22Rv1 (cell line): ENCODE data around the gene IRX2.

Experiments
- H3K27ac ChIP-seq: fragments of 450-650 bp; 2 replicates; pipeline ENCODE4 v1.5.1; 2017
- ZFX ChIP-seq: fragments of 450-650 bp; IDR thresholded peaks from 2 replicates; pipeline ENCODE4 v1.6.1; 2017; ENCODE audit warnings: antibody characterized with exemption, borderline replicate concordance
- TF ChIP-seq, protein P1 (sequence below): fragments of 450-650 bp; IDR thresholded peaks from 2 replicates; pipeline ENCODE4 v1.5.1; 2017; ENCODE audit warnings: mild to moderate bottlenecking

The IRX2 gene

DNA sequence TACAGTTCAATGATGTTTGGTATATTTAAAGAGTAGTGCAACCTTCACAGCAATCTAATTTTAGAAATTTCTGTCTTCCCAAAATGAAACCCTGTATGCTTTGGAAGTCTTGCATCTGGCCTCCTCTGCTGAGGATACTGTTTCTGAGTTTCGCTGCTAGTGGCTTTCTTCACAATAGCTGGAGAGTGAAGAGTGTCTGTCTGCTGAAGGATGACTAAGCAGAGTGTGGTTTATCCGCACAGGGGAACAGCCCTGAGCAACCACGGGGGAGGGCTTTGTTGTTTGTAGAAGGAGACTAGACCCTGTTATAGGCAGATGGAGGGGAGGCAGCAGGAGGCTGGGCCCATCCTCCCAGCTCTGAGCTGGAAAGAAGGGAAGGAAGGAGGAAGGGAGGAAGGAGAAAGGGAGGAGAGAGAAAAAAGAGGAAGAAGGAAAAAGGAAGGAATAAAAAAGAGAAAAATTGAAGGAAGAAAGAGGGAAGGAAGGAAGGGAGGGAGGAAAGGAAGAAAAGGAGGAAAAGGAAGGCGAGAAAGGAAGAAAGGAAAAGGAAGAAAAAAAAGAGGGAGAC is 10.5 kb upstream of the IRX2 start:
- TF ChIP-seq, protein P1, sequence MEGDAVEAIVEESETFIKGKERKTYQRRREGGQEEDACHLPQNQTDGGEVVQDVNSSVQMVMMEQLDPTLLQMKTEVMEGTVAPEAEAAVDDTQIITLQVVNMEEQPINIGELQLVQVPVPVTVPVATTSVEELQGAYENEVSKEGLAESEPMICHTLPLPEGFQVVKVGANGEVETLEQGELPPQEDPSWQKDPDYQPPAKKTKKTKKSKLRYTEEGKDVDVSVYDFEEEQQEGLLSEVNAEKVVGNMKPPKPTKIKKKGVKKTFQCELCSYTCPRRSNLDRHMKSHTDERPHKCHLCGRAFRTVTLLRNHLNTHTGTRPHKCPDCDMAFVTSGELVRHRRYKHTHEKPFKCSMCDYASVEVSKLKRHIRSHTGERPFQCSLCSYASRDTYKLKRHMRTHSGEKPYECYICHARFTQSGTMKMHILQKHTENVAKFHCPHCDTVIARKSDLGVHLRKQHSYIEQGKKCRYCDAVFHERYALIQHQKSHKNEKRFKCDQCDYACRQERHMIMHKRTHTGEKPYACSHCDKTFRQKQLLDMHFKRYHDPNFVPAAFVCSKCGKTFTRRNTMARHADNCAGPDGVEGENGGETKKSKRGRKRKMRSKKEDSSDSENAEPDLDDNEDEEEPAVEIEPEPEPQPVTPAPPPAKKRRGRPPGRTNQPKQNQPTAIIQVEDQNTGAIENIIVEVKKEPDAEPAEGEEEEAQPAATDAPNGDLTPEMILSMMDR: no peak
- TF ChIP-seq ZFX: no peak
- no peak overlapping the region for H3K27ac ChIP-seq

DNA sequence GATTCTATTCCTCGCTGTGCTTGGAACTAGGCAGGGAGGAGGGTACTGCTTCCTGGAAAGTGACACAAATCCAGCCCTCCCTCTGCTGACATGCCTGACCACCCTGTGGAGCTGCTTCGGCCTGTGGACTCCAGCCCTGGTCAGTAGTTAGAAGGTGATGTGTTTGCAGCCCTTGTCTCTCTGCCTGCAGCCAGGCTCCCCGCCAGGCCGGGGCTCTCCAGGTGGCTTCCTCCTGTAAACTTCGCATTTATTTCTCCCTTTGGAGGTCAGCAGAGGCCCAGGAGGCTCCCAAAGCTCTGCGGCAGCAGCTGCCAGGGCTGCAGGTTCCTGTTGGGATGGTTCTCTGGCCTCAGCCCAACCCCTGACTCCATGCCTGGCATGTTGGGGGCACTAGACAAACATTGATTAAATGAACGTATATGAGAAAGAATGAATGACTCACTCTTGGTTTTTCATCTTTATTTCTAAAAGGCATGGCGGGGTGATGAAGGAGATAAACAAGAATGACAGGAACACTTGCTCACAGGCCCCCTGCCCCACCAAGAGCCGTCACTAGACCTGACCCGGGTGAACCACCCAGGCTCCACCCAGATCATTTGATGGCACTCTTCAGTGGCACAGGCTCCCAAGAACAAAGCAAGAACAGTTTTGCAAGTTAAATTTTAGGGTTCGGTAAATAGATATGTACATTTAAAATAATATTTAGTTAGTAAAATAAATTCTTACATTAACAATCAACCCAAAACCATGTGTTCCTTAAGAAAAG is 8.4 kb upstream of the IRX2 start:
- no peak overlapping the region for H3K27ac ChIP-seq
- TF ChIP-seq, protein P1: no peak
- TF ChIP-seq ZFX: no peak

DNA sequence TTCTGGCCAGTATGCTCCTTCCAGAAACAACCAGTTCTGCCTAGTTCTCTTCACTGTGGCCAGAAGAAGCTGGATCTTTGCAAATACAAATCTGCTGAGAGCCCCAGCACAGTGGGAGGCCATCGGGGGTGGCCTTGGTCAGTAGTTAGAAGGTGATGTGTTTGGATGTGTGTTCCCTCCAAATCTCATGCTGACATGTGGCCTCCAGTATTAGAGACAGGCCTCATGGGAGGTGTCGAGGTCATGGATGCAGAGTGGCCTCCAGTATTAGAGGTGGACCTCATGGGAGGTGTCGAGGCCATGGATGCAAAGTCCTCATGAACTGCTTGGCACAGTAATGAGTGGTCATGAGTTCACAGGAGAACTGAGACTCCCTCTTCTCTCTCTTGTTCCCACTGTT is 7.6 kb upstream of the IRX2 start:
- H3K27ac ChIP-seq: no peak overlapping the region
- TF ChIP-seq, protein P1: no peak
- no peak for TF ChIP-seq ZFX

DNA sequence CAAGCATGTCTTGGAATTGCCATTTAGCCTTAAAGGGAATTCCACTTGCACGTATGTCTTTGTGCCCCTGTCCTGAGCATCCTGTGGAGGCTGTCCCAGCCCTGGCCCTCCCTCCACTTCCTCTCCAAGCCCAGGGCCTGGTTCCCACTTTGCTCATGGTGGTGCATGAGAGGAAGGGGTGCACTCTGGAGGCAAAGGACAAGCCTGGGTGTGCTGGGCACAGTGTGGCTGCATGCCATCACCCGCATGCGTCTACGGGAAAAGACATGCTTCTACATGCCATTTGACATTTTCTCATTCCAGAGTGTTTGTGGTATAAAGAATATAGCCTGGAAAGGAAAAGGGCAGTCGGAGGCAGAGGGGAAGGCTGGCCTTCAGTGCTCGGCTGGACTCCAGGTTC is 7.2 kb upstream of the IRX2 start:
- H3K27ac ChIP-seq: no peak overlapping the region
- no peak for TF ChIP-seq ZFX
- TF ChIP-seq, protein P1: no peak

DNA sequence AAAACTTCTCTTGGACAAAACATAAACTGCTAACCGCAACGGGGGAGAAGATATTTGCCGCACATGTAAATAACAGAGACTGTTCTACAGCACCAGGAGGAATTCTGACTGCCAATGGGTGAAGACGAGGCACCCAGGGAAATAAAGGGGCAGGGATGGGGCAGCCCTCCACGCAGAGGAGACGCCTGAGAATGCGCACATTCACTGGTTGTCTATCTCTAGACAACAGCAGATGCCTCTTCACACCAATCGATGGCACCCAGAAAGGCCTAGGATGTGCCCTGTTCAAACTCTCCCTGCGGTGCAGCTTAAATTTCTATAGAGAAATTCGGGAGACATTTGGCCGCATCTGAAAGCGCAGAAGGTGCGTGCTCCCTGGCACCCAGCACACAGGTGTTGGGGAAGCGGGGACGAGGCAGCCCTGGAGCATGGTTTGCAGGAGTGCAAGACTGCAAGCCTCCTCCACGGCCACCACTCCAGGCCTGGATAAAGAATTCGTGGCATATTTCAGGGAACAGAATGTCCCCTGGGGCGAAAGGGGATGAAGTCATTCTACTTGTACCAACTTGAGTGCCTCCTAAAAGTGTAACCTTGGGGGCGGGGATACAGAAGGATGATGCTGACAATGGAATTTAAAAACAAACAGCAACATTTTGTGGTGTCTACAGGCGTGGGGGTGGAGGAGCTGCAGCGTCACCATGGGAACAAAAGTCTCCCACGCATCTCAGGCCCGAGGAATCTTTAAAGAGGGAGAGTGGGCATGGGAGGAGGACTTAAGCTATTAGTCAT is 6.3 kb upstream of the IRX2 start:
- no peak overlapping the region for H3K27ac ChIP-seq
- TF ChIP-seq ZFX: no peak
- TF ChIP-seq, protein P1: no peak

DNA sequence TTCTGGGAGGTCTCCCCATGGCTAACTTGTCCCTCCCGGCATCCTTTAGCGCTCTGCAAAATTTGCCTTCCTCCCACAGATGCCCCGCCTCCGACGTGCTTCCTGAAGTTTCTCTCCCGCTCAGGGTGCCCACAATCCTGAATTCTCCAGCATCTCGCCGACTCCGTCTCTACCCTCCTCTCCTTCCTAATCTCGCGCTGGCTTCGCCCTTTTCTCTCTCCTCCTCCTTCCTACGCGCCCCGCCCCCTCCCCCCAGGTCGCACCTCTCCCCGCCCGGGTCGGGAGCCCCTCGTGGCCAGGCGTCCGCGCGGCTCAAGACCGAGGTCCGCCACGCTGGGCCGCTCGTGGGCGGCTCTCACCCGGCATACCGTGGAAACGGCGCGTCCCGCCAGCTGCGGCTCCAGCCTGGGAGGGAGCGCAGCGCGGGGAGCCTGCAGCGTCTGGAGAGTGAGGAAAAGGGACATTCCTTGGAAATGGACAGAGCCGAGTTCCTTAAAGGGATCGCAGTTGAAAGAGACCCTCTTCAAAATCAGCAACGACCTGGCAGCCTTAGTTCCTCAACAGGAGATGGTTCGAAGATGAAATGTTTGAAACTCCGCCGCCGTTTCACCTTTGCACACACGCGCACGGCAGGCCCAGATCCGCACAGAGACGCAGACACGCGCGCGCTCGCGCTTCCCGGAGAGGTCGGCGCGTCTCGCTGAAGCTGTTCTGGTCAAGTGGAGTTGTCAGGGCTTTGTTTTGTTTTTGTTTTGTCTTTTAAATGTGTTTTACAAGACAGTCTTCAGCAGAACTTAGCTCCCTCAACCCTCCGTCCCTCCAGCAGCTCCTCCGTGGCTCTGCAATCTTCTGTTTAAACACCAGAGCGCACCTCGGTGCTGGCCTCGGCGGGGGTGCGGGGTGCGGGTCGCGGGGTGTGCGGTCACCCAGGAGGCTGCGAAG is 5.0 kb upstream of the IRX2 start:
- TF ChIP-seq, protein P1: no peak
- no peak for TF ChIP-seq ZFX
- H3K27ac ChIP-seq: no peak overlapping the region
